Activated naive CD4-positive, alpha-beta T cell treated with anti-CD3 and anti-CD28 coated beads, Interleukin-2, amount 50 U/mL, for 72 hours (primary cell): ENCODE measurements around the gene SCYL1. TPM values are rescaled to one million over a fixed set of nuclear protein-coding genes. Genes with fewer than 3 reads are reported as not detected.
A peak's percentile ranks its signal among the peaks of the same experiment; 100 is the strongest.

Source experiments
- ATAC-seq, 2 donors: fragments of 150-1000 bp; cut with Tn5 transposase; 2 replicates each; pipeline ENCODE4 v1.10.0; 2021; ENCODE audit warnings: mild to moderate bottlenecking in 2 of 2, moderate library complexity in 2 of 2
- DNase-seq, 2 donors: peaks; one replicate each; pipeline ENCODE4 v3.0.0; 2021 to 2022; ENCODE audit warnings: low spot score in 2 of 2
- H3K27ac Mint-ChIP-seq, 2 donors: one replicate each; pipeline ENCODE4 v1.8.0; 2022; ENCODE audit warnings: mild to moderate bottlenecking in 2 of 2, mixed read lengths in 2 of 2
- H3K36me3 Mint-ChIP-seq, 2 donors: one replicate each; pipeline ENCODE4 v1.8.0; 2022; ENCODE audit warnings: mixed read lengths in 2 of 2
- H3K9me3 Mint-ChIP-seq, 2 donors: one replicate each; pipeline ENCODE4 v1.8.0; 2022; ENCODE audit warnings: mixed read lengths in 2 of 2
- total RNA-seq, 2 donors: library from RNA; stranded (reverse); gene quantifications; one replicate each; pipeline ENCODE4 v1.2.3, GENCODE V29; 2022

Gene SCYL1
- total RNA-seq, 2 donors from 2014 or later = 74.3 to 93.2 TPM

GRCh38 chr11:65576867-65577755, 52.2 kb downstream of the SCYL1 start:
- H3K27ac Mint-ChIP-seq = peak overlapping the region; percentile 52 to 92
- H3K9me3 Mint-ChIP-seq = no peaks in the 10 kb centered on the region
- DNase-seq = peak in 1 of 2 donors; percentile 79
- H3K36me3 Mint-ChIP-seq = peaks cover 16 to 23% of the 10 kb centered on the region in 2 donors
- ATAC-seq = peak in 1 of 2 donors; percentile 38

- DNase-seq (no peak), ATAC-seq (no peak)
- Mint-ChIP-seq H3K36me3 (peaks cover 14 to 22% of the 10 kb centered on the region in 2 donors), H3K9me3 (no peaks in the 10 kb centered on the region), H3K27ac (peak overlapping the region in 1 of 2 donors; percentile 92)
Observed at GRCh38 chr11:65577756-65578109, 52.9 kb downstream of the SCYL1 start.

GRCh38 chr11:65578134-65578533, 53.3 kb downstream of the SCYL1 start:
- Mint-ChIP-seq H3K27ac (peak overlapping the region; percentile 75 to 92), H3K36me3 (peaks cover 14 to 24% of the 10 kb centered on the region in 2 donors), H3K9me3 (no peaks in the 10 kb centered on the region)
- ATAC-seq (no peak), DNase-seq (no peak)

GRCh38 chr11:65578667-65579066, 53.8 kb downstream of the SCYL1 start:
- Mint-ChIP-seq H3K9me3 (no peaks in the 10 kb centered on the region), H3K36me3 (peaks cover 13 to 29% of the 10 kb centered on the region in 2 donors), H3K27ac (peak overlapping the region in 1 of 2 donors; percentile 92)
- ATAC-seq (no peak), DNase-seq (no peak)

GRCh38 chr11:65579291-65579690, 54.4 kb downstream of the SCYL1 start:
- ATAC-seq = no peak

GRCh38 chr11:65580031-65580692, 55.3 kb downstream of the SCYL1 start:
- ATAC-seq = no peak
- Mint-ChIP-seq H3K36me3 (peaks cover 8 to 29% of the 10 kb centered on the region in 2 donors), H3K9me3 (no peaks in the 10 kb centered on the region), H3K27ac (no peak overlapping the region)
- no peak for DNase-seq

More at GRCh38 chr11:65579291-65579690, 54.4 kb downstream of the SCYL1 start:
- Mint-ChIP-seq H3K9me3 (no peaks in the 10 kb centered on the region), H3K27ac (no peak overlapping the region), H3K36me3 (peaks cover 8 to 29% of the 10 kb centered on the region in 2 donors)
- no peak for DNase-seq

- H3K9me3 Mint-ChIP-seq = no peaks in the 10 kb centered on the region
- H3K27ac Mint-ChIP-seq = no peak overlapping the region
- ATAC-seq (no peak), DNase-seq (no peak)
- peaks cover 8 to 29% of the 10 kb centered on the region in 2 donors for H3K36me3 Mint-ChIP-seq
Observed at GRCh38 chr11:65580756-65581155, 55.9 kb downstream of the SCYL1 start.

- DNase-seq (no peak), ATAC-seq (no peak)
- Mint-ChIP-seq H3K9me3 (no peaks in the 10 kb centered on the region), H3K27ac (peak overlapping the region; percentile 66 to 78), H3K36me3 (peaks cover 14 to 32% of the 10 kb centered on the region in 2 donors)
Observed at GRCh38 chr11:65581928-65582327, 57.0 kb downstream of the SCYL1 start.

- peaks cover 8 to 23% of the 10 kb centered on the region in 2 donors for H3K36me3 Mint-ChIP-seq
- peak overlapping the region; percentile 76 to 78 for H3K27ac Mint-ChIP-seq
- ATAC-seq (no peak), DNase-seq (no peak)
- no peaks in the 10 kb centered on the region for H3K9me3 Mint-ChIP-seq
Observed at GRCh38 chr11:65583589-65583988, 58.7 kb downstream of the SCYL1 start.

- no peak for ATAC-seq
- peaks cover 6 to 20% of the 10 kb centered on the region in 2 donors for H3K36me3 Mint-ChIP-seq
- H3K27ac Mint-ChIP-seq = peak overlapping the region in 1 of 2 donors; percentile 78
- no peaks in the 10 kb centered on the region for H3K9me3 Mint-ChIP-seq
- no peak for DNase-seq
Observed at GRCh38 chr11:65584106-65584505, 59.2 kb downstream of the SCYL1 start.

GRCh38 chr11:65584723-65585171, 59.9 kb downstream of the SCYL1 start:
- H3K36me3 Mint-ChIP-seq = peaks cover 6 to 20% of the 10 kb centered on the region in 2 donors
- DNase-seq (no peak), ATAC-seq (no peak)
- H3K27ac Mint-ChIP-seq = no peak overlapping the region
- H3K9me3 Mint-ChIP-seq = no peaks in the 10 kb centered on the region

GRCh38 chr11:65585396-65586246, 60.7 kb downstream of the SCYL1 start:
- peak overlapping the region in 1 of 2 donors; percentile 84 for H3K27ac Mint-ChIP-seq
- peaks cover 6 to 15% of the 10 kb centered on the region in 2 donors for H3K36me3 Mint-ChIP-seq
- no peak for DNase-seq
- no peaks in the 10 kb centered on the region for H3K9me3 Mint-ChIP-seq
- no peak for ATAC-seq

GRCh38 chr11:65586247-65586630, 61.4 kb downstream of the SCYL1 start:
- peak overlapping the region; percentile 33 to 84 for H3K27ac Mint-ChIP-seq
- H3K36me3 Mint-ChIP-seq = peaks cover 6 to 15% of the 10 kb centered on the region in 2 donors
- ATAC-seq (no peak), DNase-seq (no peak)
- no peaks in the 10 kb centered on the region for H3K9me3 Mint-ChIP-seq

GRCh38 chr11:65586676-65587075, 61.8 kb downstream of the SCYL1 start:
- Mint-ChIP-seq H3K27ac (peak overlapping the region; percentile 33 to 84), H3K9me3 (no peaks in the 10 kb centered on the region), H3K36me3 (peaks cover 6 to 15% of the 10 kb centered on the region in 2 donors)
- DNase-seq (no peak), ATAC-seq (no peak)
